Measurements from ENCODE around the gene ANKRD34A. TPM values are rescaled to one million over a fixed set of nuclear protein-coding genes. Genes with fewer than 3 reads are reported as not detected.

The ANKRD34A gene
- total RNA-seq, 1 donor from 2014 or later, result 0.49 TPM

DNA sequence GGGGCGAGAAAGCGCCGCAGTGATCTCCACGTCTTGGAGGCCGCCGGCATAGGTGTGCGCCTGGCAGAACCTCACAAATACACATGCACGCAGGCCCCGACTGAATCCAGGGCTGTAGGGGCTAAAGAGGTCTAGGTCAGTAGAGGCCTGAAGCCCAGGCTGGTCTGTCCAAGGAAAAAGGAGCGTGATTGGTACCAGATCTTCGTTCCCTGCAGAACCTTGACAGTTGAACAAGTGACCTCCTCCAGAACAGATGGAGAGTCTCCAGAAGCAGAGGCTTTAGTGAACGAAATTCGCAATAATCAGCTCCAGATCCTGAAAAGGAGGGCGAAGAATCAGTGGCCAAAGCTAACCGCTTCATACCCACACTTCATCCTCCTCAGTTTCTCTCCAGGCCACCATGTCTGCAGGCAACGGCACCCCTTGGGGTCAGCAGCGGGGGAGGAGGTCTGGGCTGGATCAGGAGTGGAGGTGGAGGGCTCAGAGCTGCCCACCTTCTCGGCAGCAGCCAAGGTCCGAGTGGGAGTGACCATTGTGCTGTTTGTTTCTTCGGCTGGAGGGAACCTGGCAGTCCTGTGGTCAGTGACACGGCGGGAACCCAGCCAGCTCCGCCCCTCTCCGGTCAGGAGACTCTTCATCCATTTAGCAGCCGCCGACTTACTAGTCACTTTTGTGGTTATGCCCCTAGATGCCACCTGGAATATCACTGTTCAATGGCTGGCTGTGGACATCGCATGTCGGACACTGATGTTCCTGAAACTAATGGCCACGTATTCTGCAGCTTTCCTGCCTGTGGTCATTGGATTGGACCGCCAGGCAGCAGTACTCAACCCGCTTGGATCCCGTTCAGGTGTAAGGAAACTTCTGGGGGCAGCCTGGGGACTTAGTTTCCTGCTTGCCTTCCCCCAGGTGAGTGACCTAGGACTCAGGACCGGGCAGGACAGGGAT lies 45.1 kb downstream of the ANKRD34A start:
- TF ChIP-seq, protein P1, sequence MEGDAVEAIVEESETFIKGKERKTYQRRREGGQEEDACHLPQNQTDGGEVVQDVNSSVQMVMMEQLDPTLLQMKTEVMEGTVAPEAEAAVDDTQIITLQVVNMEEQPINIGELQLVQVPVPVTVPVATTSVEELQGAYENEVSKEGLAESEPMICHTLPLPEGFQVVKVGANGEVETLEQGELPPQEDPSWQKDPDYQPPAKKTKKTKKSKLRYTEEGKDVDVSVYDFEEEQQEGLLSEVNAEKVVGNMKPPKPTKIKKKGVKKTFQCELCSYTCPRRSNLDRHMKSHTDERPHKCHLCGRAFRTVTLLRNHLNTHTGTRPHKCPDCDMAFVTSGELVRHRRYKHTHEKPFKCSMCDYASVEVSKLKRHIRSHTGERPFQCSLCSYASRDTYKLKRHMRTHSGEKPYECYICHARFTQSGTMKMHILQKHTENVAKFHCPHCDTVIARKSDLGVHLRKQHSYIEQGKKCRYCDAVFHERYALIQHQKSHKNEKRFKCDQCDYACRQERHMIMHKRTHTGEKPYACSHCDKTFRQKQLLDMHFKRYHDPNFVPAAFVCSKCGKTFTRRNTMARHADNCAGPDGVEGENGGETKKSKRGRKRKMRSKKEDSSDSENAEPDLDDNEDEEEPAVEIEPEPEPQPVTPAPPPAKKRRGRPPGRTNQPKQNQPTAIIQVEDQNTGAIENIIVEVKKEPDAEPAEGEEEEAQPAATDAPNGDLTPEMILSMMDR (conservative IDR thresholded peaks at IDR 0.05), result no peak
- no peak for DNase-seq (ENCODE audit: low read depth, low spot score)
- Mint-ChIP-seq H3K36me3 (ENCODE audit: low read depth) (no peaks in the 10 kb centered on the region), H3K27me3 (ENCODE audit: low read depth) (no peaks in the 10 kb centered on the region), H3K27ac (ENCODE audit: unreplicated experiment) (peak overlapping the region; percentile 97), H3K4me3 (peak overlapping the region; percentile 99), H3K4me1 (peaks cover 28% of the 10 kb centered on the region), H3K9me3 (no peaks in the 10 kb centered on the region)

GRCh38 chr1:145918144-145918991 lies 46.0 kb downstream of the ANKRD34A start, which contains the start of gene PEX11B:
TSS of gene PEX11B (minus strand) at chr1:145918717. CDS start at chr1:145918688, 29 bp downstream.
- Mint-ChIP-seq H3K4me3 (peak within 1 kb of the TSS; percentile 99), H3K4me1 (peaks cover 28% of the 10 kb centered on the region), H3K27me3 (ENCODE audit: low read depth) (no peaks in the 10 kb centered on the region), H3K36me3 (ENCODE audit: low read depth) (no peaks in the 10 kb centered on the region), H3K9me3 (no peaks in the 10 kb centered on the region), H3K27ac (ENCODE audit: unreplicated experiment) (peak within 1 kb of the TSS; percentile 97)
- TF ChIP-seq, protein P1 (conservative IDR thresholded peaks at IDR 0.05), result no peak
- peak; percentile 73 for DNase-seq (ENCODE audit: low read depth, low spot score)

DNA sequence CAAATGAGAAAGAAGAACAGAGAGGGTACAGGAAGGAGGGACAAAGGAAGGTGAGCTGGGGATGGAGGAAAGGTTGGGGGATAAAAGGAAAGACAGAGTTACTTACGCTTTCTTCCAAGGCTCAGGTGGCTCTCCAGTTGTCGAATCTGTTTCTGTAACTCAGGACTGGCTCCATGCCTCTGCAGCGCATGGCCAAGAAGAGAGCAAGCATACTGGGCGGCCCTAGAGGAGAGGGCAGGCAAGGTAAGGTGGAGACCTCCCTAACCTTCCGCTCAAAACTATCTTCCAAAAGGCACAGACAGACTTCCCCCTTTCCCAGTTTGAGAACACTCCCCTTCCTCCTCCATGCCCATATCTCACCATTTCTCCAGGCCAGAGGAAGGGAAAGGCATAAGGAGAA lies 46.8 kb downstream of the ANKRD34A start:
- Mint-ChIP-seq H3K36me3 (ENCODE audit: low read depth) (no peaks in the 10 kb centered on the region), H3K27ac (ENCODE audit: unreplicated experiment) (peak overlapping the region; percentile 76), H3K4me1 (peaks cover 28% of the 10 kb centered on the region), H3K9me3 (no peaks in the 10 kb centered on the region), H3K4me3 (peak overlapping the region; percentile 99), H3K27me3 (ENCODE audit: low read depth) (no peaks in the 10 kb centered on the region)
- DNase-seq (ENCODE audit: low read depth, low spot score), result no peak
- TF ChIP-seq, protein P1 (conservative IDR thresholded peaks at IDR 0.05), result no peak

DNA sequence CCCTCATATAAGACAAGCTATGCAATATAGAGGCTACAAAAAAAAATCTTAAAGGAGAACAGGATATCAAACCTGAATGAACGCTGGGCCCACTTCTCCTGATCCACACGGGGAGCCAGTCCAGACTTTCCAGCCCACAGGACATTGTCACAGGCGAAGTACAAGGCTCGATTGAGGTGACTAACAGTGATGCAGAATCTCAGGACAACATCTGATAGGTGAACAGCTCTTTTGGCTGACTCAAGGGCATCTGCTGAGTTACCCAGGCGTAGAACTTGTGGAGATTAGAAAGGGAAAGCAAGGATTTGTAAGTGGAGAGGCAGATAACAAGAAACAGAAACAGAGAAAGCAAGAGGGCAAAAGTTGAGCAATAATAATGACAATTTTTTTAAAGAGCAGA lies 47.6 kb downstream of the ANKRD34A start:
- Mint-ChIP-seq H3K4me1 (peaks cover 28% of the 10 kb centered on the region), H3K27ac (ENCODE audit: unreplicated experiment) (no peak overlapping the region), H3K36me3 (ENCODE audit: low read depth) (no peaks in the 10 kb centered on the region), H3K9me3 (no peaks in the 10 kb centered on the region), H3K27me3 (ENCODE audit: low read depth) (no peaks in the 10 kb centered on the region), H3K4me3 (peak overlapping the region; percentile 99)
- DNase-seq (ENCODE audit: low read depth, low spot score), result no peak
- TF ChIP-seq, protein P1 (conservative IDR thresholded peaks at IDR 0.05), result no peak

- Mint-ChIP-seq H3K4me1 (peaks cover 8% of the 10 kb centered on the region), H3K36me3 (ENCODE audit: low read depth) (no peaks in the 10 kb centered on the region), H3K9me3 (no peaks in the 10 kb centered on the region), H3K4me3 (no peak overlapping the region), H3K27me3 (ENCODE audit: low read depth) (no peaks in the 10 kb centered on the region), H3K27ac (ENCODE audit: unreplicated experiment) (no peak overlapping the region)
- TF ChIP-seq, protein P1 (conservative IDR thresholded peaks at IDR 0.05), result no peak
- DNase-seq (ENCODE audit: low read depth, low spot score), result no peak
These were observed 52.2 kb downstream of the ANKRD34A start for GRCh38 chr1:145912128-145912641.

All from neural crest cell (in vitro differentiated cells).